ENCODE measurements around the gene CWH43. TPM values are rescaled to one million over a fixed set of nuclear protein-coding genes. Genes with fewer than 3 reads are reported as not detected.
"Not testable (repeated sequence)": the region's sequence is repeated elsewhere in the genome, so short reads cannot be mapped to it uniquely, and the experiment has no call there.

CWH43 gene
- total and polyA plus RNA-seq, 11 donors: not detected

DNA sequence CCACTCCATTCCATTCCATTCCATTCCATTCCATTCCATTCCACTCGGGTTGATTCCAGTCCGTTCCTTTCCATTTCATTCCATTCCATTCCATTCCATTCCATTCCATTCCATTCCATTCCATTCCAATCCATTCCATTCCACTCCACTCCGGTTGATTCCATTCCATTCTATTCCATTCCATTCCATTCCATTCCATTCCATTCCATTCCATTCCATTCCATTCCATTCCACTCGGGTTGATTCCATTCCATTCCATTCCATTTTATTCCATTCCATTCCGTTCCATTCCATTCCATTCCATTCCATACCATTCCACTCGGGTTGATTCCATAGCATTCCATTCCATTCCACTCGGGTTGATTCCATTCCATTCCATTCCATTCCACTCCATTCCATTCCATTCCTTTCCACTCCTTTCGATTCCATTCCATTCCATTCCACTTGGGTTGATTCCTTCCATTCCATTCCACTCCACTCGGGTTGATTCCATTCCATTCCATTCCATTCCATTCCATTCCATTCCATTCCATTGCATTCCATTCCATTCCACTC lies 116.3 kb downstream of the CWH43 start:
- WGBS, 4 donors: 49 to 66% (median 61%) methylated on average over 9 of the region's 9 CpGs
- not testable (repeated sequence) for H3K27me3 ChIP-seq, H3K27ac ChIP-seq, H3K4me3 ChIP-seq, H3K36me3 ChIP-seq, H3K4me1 ChIP-seq, DNase-seq
- H3K9me3 ChIP-seq: peaks cover 0 to 83% (median 57%) of the 10 kb centered on the region in 12 donors
- ATAC-seq: peak; percentile 31 to 57 (median 56)
- intact Hi-C loops (cut with DNase I): loop anchor here in 4 of 10 donors (2.0 to 10.0 kb wide), 2 partner anchors 18 to 52 kb away; no protein-coding TSS in a partner anchor

DNA sequence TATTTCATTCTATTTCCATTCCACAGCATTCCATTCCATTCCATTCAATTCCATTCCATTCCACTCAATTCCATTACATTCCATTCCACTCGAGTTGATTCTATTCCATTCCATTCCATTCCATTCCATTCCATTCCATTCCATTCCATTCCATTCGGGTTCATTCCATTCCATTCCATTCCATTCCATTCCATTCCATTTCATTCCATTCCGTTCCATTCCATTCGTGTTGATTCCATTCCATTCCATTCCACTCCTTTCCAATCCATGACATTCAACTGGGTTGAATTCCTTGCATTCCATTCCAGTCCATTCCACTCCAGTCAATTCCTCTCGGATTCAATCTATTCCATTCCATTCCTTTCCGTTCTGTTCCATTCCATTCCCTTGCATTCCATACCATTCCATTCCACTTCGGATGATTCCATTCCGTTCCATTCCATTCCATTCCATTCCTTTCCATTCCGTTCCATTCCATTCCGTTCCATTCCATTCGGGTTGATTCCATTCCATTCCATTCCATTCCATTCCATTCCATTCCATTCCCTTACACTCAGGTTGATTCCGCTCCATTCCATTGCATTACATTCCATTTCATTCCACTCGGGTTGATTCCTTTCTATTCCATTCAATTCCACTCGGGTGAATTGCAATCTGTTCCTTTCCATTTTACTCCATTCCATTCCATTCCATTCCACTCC lies 117.5 kb downstream of the CWH43 start:
- not testable (repeated sequence) for H3K36me3 ChIP-seq, H3K4me1 ChIP-seq, H3K27me3 ChIP-seq, H3K27ac ChIP-seq, H3K4me3 ChIP-seq
- ATAC-seq (peak; percentile 12 to 46 (median 40)), DNase-seq (peak in 1 of 5 donors; percentile 19)
- H3K9me3 ChIP-seq: peaks cover 0 to 83% (median 63%) of the 10 kb centered on the region in 12 donors
- 51 to 64% (median 58%) methylated on average over 14 of the region's 14 CpGs for WGBS, 4 donors
- intact Hi-C loops (cut with DNase I): loop anchor here in 4 of 10 donors (2.0 to 10.0 kb wide), 2 partner anchors 17 to 51 kb away; no protein-coding TSS in a partner anchor

DNA sequence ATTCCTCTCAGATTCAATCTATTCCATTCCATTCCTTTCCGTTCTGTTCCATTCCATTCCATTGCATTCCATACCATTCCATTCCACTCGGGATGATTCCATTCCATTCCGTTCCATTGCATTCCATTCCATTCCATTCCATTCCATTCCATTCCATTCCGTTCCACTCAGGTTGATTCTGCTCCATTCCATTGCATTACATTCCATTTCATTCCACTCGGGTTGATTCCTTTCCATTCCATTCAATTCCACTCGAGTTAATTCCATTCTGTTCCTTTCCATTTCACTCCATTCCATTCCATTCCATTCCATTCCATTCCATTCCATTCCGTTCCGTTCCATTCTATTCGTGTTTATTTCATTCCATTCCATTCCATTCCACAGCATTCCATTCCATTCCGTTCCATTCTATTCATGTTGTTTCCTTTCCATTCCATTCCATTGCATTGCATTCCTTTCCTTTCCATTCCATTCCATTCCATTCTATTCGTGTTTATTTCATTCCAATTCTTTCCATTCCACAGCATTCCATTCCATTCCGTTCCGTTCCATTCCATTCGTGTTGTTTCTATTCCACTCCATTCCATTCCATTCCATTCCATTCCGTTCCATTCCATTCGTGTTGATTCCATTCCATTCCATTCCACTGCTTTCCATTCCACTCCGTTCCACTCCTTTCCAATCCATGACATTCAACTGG lies 118.3 kb downstream of the CWH43 start:
- WGBS, 4 donors: 52 to 60% (median 53%) methylated on average over 17 of the region's 17 CpGs
- H3K4me3 ChIP-seq, H3K36me3 ChIP-seq, H3K27ac ChIP-seq, H3K27me3 ChIP-seq, H3K4me1 ChIP-seq, DNase-seq: not testable (repeated sequence)
- intact Hi-C loops (cut with DNase I): loop anchor here in 1 of 10 donors (10.0 kb wide), 1 partner anchor 50 kb away; no protein-coding TSS in a partner anchor
- peak; percentile 17 to 36 (median 25) for ATAC-seq
- H3K9me3 ChIP-seq: peaks cover 0 to 79% (median 59%) of the 10 kb centered on the region in 12 donors

DNA sequence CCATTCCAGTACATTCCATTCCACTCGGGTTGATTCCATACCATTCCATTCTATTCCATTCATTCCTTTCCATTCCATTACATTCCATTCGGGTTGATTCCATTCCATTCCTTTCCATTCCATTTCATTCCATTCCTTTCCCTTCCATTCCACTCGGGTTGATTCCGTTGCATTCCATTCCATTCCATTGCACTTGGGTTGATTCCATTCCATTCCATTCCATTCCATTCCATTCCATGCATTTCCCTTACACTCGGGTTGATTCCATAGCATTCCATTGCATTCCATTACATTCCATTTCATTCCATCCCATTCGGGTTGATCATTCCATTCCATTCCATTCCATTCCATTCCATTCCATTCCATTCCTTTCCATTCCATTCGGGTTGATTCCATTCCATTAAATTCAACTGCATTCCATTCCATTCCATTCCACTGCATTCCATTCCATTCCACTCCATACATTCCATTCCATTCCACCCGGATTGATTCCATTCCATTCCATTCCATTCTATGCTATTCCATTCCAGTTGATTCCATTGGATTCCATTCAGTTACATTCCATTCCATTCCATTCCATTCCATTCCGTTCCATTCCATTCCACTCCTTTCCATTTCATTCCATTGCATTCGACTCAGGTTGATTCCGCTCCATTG lies 119.3 kb downstream of the CWH43 start:
- intact Hi-C loops (cut with DNase I): loop anchor here in 1 of 10 donors (10.0 kb wide), 1 partner anchor 49 kb away; no protein-coding TSS in a partner anchor
- H3K9me3 ChIP-seq: peaks cover 0 to 78% (median 59%) of the 10 kb centered on the region in 12 donors
- not testable (repeated sequence) for H3K27ac ChIP-seq, H3K36me3 ChIP-seq, H3K4me3 ChIP-seq, H3K4me1 ChIP-seq, H3K27me3 ChIP-seq
- ATAC-seq: peak in 2 of 4 donors; percentile 1 to 5
- peak in 1 of 5 donors; percentile 18 for DNase-seq
- WGBS, 4 donors: 66 to 74% (median 67%) methylated on average over 11 of the region's 11 CpGs

DNA sequence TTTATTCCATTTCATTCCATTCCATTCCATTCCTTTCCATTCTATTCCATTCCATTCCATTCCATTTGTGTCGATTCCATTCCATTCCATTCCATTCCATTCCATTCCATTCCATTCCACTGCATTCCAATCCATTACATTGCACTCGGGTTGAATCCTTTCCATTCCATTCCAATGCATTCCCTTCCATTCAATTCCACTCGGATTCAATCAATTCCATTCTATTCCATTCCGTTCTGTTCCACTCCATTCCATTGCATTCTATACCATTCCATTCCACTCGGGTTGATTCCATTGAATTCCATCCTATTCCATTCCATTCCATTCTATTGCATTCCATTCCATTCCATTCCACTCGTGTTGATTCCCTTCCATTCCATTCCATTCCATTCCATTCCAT lies 121.2 kb downstream of the CWH43 start:
- intact Hi-C loops (cut with DNase I): loop anchor here in 1 of 10 donors (10.0 kb wide), 1 partner anchor 48 kb away; no protein-coding TSS in a partner anchor
- peaks cover 0 to 86% (median 61%) of the 10 kb centered on the region in 12 donors for H3K9me3 ChIP-seq
- WGBS, 4 donors: 52 to 55% (median 53%) methylated on average over 6 of the region's 6 CpGs
- not testable (repeated sequence) for H3K4me1 ChIP-seq, ATAC-seq, H3K27ac ChIP-seq, H3K4me3 ChIP-seq, H3K36me3 ChIP-seq, H3K27me3 ChIP-seq
- peak in 1 of 5 donors; percentile 20 for DNase-seq

DNA sequence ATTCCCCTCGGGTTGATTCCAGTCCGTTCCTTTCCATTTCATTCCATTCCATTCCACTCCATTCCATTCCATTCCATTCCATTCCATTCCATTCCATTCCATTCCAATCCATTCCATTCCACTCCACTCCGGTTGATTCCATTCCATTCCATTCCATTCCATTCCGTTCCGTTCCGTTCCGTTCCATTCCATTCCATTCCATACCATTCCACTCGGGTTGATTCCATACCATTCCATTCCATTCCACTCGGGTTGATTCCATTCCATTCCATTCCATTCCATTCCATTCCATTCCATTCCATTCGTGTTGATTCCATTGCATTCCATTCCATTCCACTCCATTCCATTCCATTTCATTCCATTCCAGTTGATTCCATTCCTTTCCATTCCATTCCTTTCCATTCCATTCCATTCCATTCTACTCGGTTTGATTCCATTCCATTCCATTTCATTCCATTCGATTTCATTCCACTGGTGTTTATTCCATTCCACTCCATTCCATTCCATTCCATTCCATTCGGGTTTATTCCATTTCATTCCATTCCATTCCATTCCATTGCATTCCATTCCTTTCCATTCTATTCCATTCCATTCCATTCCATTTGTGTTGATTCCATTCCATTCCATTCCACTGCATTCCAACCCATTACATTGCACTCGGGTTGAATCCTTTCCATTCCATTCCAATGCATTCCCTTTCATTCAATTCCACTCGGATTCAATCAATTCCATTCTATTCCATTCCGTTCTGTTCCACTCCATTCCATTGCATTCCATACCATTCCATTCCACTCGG lies 122.3 kb downstream of the CWH43 start:
- ATAC-seq (peak; percentile 70 to 80 (median 78)), DNase-seq (peak in 2 of 5 donors; percentile 16 to 24)
- peaks cover 0 to 84% (median 53%) of the 10 kb centered on the region in 12 donors for H3K9me3 ChIP-seq
- not testable (repeated sequence) for H3K4me1 ChIP-seq, H3K27me3 ChIP-seq, H3K27ac ChIP-seq, H3K36me3 ChIP-seq, H3K4me3 ChIP-seq
- WGBS, 4 donors: 50 to 55% (median 54%) methylated on average over 15 to 16 of the region's 17 CpGs
- intact Hi-C loops (cut with DNase I): loop anchor here in 1 of 10 donors (10.0 kb wide), 1 partner anchor 46 kb away; no protein-coding TSS in a partner anchor

DNA sequence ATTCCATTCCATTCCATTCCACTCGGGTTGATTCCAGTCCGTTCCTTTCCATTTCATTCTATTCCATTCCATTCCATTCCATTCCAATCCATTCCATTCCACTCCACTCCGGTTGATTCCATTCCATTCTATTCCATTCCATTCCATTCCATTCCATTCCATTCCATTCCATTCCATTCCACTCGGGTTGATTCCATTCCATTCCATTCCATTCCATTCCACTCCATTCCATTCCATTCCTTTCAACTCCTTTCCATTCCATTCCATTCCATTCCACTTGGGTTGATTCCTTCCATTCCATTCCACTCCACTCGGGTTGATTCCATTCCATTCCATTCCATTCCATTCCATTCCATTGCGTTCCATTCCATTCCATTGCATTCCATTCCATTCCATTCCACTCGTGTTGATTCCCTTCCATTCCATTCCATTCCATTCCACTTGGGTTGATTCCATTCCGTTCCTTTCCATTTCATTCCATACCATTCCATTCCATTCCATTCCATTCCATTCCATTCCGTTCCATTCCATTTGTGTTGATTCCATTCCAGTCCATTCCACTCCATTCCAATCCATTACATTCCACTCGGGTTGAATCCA lies 123.6 kb downstream of the CWH43 start:
- peak; percentile 57 to 67 (median 64) for ATAC-seq

DNA sequence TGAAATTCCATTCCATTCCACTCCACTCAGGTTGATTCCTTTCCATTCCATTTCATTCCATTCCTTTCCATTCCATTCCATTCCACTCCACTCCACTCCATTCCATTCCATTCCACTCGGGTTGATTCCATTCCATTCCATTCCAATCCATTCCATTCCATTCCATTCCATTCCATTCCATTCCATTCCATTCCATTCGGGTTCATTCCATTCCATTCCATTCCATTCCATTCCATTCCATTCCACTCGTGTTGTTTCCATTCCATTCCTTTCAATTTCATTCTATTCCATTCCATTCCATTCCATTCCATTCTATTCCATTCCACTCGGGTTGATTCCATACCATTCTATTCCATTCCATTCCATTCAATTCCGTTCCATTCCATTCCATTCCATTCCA lies 124.5 kb downstream of the CWH43 start:
- peaks cover 0 to 83% (median 43%) of the 10 kb centered on the region in 12 donors for H3K9me3 ChIP-seq
- H3K27ac ChIP-seq; DNase-seq; H3K36me3 ChIP-seq; H3K27me3 ChIP-seq; H3K4me1 ChIP-seq; intact Hi-C loops (cut with DNase I); H3K4me3 ChIP-seq: not testable (repeated sequence)
- peak; percentile 72 to 79 (median 75) for ATAC-seq
- 61 to 65% (median 62%) methylated on average over 5 of the region's 5 CpGs for WGBS, 4 donors

More for the DNA sequence above, 123.6 kb downstream of the CWH43 start:
- H3K9me3 ChIP-seq: peaks cover 0 to 83% (median 46%) of the 10 kb centered on the region in 12 donors
- H3K4me3 ChIP-seq, DNase-seq, H3K36me3 ChIP-seq, H3K4me1 ChIP-seq, H3K27me3 ChIP-seq, H3K27ac ChIP-seq: not testable (repeated sequence)
- intact Hi-C loops (cut with DNase I): loop anchor here in 1 of 10 donors (10.0 kb wide), 1 partner anchor 45 kb away; no protein-coding TSS in a partner anchor
- 49 to 61% (median 54%) methylated on average over 10 of the region's 10 CpGs for WGBS, 4 donors
